ENCODE measurements around the gene C2CD5. TPM values are rescaled to one million over a fixed set of nuclear protein-coding genes. Genes with fewer than 3 reads are reported as not detected.

Gene C2CD5
- total and polyA plus RNA-seq, 2 of the 4 experiments (the other 2 are of a cell fraction): 14.5 to 15.8 TPM

DNA sequence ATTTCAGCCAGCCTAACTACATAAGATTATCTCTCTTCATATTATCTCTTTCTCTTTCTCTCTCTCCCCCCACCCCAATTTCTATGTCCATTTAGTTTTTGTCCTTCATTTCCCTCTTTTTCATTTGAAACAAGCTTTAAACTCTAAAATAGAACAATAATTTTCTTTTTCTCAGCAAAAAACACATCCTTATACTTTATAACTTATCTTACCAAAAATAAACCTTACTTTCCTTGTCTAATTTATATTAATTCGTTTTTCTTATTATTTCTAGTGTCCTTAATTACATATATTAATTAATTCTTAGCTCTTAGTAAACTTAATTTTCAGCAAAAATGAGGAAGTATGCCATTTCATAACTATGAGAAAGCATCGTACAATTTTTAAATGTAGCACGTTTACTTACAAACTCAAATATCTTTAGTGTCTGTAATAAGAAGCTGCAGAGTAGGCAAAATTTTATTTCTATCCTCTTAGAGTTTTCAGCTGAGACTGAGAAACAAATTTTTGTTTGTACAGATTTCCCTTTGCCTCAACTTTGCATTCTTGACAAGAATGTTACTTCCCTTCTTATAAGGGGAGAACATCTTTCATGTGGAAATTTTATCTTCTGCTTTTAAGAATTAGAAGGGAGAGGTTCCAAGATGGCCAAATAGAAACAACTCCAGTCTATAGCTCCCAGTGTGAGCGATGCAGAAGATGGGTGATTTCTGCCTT lies 144.7 kb downstream of the C2CD5 start:
- no peak overlapping the region for H2BK20ac ChIP-seq (ENCODE audit: low read depth, low read length)
- ATAC-seq (ENCODE audit: low read depth) (no peak), DNase-seq (no peak)
- in situ Hi-C loops (cut with MboI; ENCODE audit: low sequenced_read_pairs): no loop called here
- H2BK5ac ChIP-seq (ENCODE audit: low read depth, low read length, poor library complexity, severe bottlenecking): no peak overlapping the region
- H2AK5ac ChIP-seq (ENCODE audit: low read depth, low read length): no peak overlapping the region
- no peak overlapping the region for H4K8ac ChIP-seq (ENCODE audit: low read depth in 2 of 2, low read length in 2 of 2)
- no peak overlapping the region for H3K9ac ChIP-seq (ENCODE audit: low read depth, low read length)
- ChIA-PET CTCF (no interaction called here), POLR2A (ENCODE audit: unreplicated experiment) (interaction anchor here (0.6 kb wide), 1 partner anchor 323 kb away, joined by 17 read pairs; no protein-coding TSS in a partner anchor)
- no peak overlapping the region for H4K5ac ChIP-seq (ENCODE audit: low read depth, low read length)
- no peak overlapping the region for H3K56ac ChIP-seq (ENCODE audit: extremely low read depth, insufficient read depth, low read length)
- no peaks in the 10 kb centered on the region for H4K20me1 ChIP-seq (ENCODE audit: insufficient read depth, low read length)
- no peak overlapping the region for H3K4me2 ChIP-seq (ENCODE audit: low read depth, low read length)
- no peak overlapping the region for H3K27ac ChIP-seq (ENCODE audit: insufficient read depth, low read length)
- no peak overlapping the region for H4K91ac ChIP-seq (ENCODE audit: insufficient read depth, low read depth, low read length)
- H3K4me1 ChIP-seq (ENCODE audit: control insufficient read depth, insufficient read depth, low read length): no peaks in the 10 kb centered on the region
- no peak overlapping the region for H3K18ac ChIP-seq (ENCODE audit: low read depth, low read length)
- no peak overlapping the region for H2BK15ac ChIP-seq (ENCODE audit: low read depth, low read length)
- H3K79me1 ChIP-seq (ENCODE audit: low read depth in 1 of 2, low read length in 2 of 2): no peaks in the 10 kb centered on the region
- intact Hi-C loops (cut with micrococcal nuclease): no loop called here
- no peak overlapping the region for H2AFZ ChIP-seq (replicated peaks; ENCODE audit: low read length, poor library complexity)
- H3K4me3 ChIP-seq (ENCODE audit: insufficient read depth, low read depth, low read length): no peak overlapping the region
- no peaks in the 10 kb centered on the region for H3K9me1 ChIP-seq (ENCODE audit: insufficient read depth, low read length)
- H3K27me3 ChIP-seq (ENCODE audit: control insufficient read depth, insufficient read depth, low read length): no peaks in the 10 kb centered on the region
- no peaks in the 10 kb centered on the region; the same call in 1 of the 2 replicates for H3K9me3 ChIP-seq (ENCODE audit: control insufficient read depth, insufficient read depth, low read length)
- H3K36me3 ChIP-seq (ENCODE audit: control insufficient read depth, insufficient read depth, low read length): no peaks in the 10 kb centered on the region
- no TSS peak for BruUV-seq (replicated peaks)
- no peak overlapping the region for H3K4ac ChIP-seq (ENCODE audit: low read depth, low read length)
- dilution Hi-C loops (cut with HindIII; ENCODE audit: low sequenced_read_pairs, unreplicated experiment): no loop called here
- WGBS, 2 experiments (ENCODE audit: extremely low coverage in 2 of 2, insufficient read length in 1 of 2): 100% methylated on average over 1 of the region's 4 CpGs; no CpG with 5 or more reads in 1 of the 2 experiments
- H2AK9ac ChIP-seq (replicated peaks; ENCODE audit: low read depth, low read length, poor library complexity): no peak overlapping the region
- H3K14ac ChIP-seq (replicated peaks; ENCODE audit: low read depth, low read length): no peak overlapping the region
- no peak overlapping the region for H3K23ac ChIP-seq (ENCODE audit: low read depth, low read length)
- H2BK120ac ChIP-seq (ENCODE audit: low read depth, low read length): no peak overlapping the region
- no peak for TF ChIP-seq CEBPB (IDR thresholded peaks at IDR 0.05; ENCODE audit: low read depth, low read length)
- no peak for TF ChIP-seq FOS (IDR thresholded peaks at IDR 0.05; ENCODE audit: low read depth, low read length)
- TF ChIP-seq POLR2A (IDR thresholded peaks at IDR 0.05; ENCODE audit: low read depth, low read length): no peak
- no peak for TF ChIP-seq ELK1 (IDR thresholded peaks at IDR 0.05; ENCODE audit: borderline replicate concordance, low read depth, low read length)
- no peak for TF ChIP-seq RCOR1 (IDR thresholded peaks at IDR 0.05; ENCODE audit: insufficient replicate concordance, low read length)
- TF ChIP-seq MAFK (IDR thresholded peaks at IDR 0.05; ENCODE audit: low read depth, low read length): no peak
- no peak for TF ChIP-seq BHLHE40 (IDR thresholded peaks at IDR 0.05; ENCODE audit: low read depth, low read length)
- no peak for TF ChIP-seq MXI1 (IDR thresholded peaks at IDR 0.05; ENCODE audit: borderline replicate concordance, low read depth, low read length)
- TF ChIP-seq CTCF (conservative IDR thresholded peaks at IDR 0.05; ENCODE audit: low read depth, low read length): no peak
- no peak for TF ChIP-seq CHD1 (IDR thresholded peaks at IDR 0.05; ENCODE audit: low read depth, low read length)
- TF ChIP-seq, protein P1, sequence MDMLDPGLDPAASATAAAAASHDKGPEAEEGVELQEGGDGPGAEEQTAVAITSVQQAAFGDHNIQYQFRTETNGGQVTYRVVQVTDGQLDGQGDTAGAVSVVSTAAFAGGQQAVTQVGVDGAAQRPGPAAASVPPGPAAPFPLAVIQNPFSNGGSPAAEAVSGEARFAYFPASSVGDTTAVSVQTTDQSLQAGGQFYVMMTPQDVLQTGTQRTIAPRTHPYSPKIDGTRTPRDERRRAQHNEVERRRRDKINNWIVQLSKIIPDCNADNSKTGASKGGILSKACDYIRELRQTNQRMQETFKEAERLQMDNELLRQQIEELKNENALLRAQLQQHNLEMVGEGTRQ (IDR thresholded peaks at IDR 0.05; ENCODE audit: low read depth, low read length): no peak
- TF ChIP-seq SMC3 (IDR thresholded peaks at IDR 0.05; ENCODE audit: low read depth, low read length): no peak
- TF ChIP-seq NFE2L2 (IDR thresholded peaks at IDR 0.05; ENCODE audit: low read depth, low read length): no peak
- TF ChIP-seq RAD21 (IDR thresholded peaks at IDR 0.05; ENCODE audit: low read length): no peak
- TF ChIP-seq RFX5 (IDR thresholded peaks at IDR 0.05; ENCODE audit: low read depth, low read length): no peak
- no peak for TF ChIP-seq MAZ (IDR thresholded peaks at IDR 0.05; ENCODE audit: borderline replicate concordance, low read depth, low read length)

Data from IMR-90 (cell line).